Iris pigment epithelial cell (primary cell): Measurements from ENCODE around the gene DNM3.

Source experiments
- DNase-seq: peaks from one replicate; pipeline ENCODE4 v3.0.0-alpha.2; 2011; ENCODE audit warnings: low read depth

The DNM3 gene

GRCh38 chr1:172107316-172107975 is 266.1 kb downstream of the DNM3 start:
- peak; percentile 19 for DNase-seq

GRCh38 chr1:172108161-172108893 is 267.0 kb downstream of the DNM3 start:
- DNase-seq, result no peak

- peak; percentile 13 for DNase-seq
These were observed 268.1 kb downstream of the DNM3 start for GRCh38 chr1:172109359-172109758.

GRCh38 chr1:172112576-172112975 is 271.3 kb downstream of the DNM3 start:
- no peak for DNase-seq

GRCh38 chr1:172117800-172118199 is 276.5 kb downstream of the DNM3 start:
- DNase-seq, result no peak

- no peak for DNase-seq
These were observed 277.3 kb downstream of the DNM3 start for GRCh38 chr1:172118618-172119017.

- DNase-seq, result no peak
These were observed 277.9 kb downstream of the DNM3 start for GRCh38 chr1:172119184-172119583.

- no peak for DNase-seq
These were observed 279.1 kb downstream of the DNM3 start for GRCh38 chr1:172120381-172120780.

GRCh38 chr1:172121081-172121717 is 279.9 kb downstream of the DNM3 start:
- DNase-seq, result no peak

GRCh38 chr1:172122381-172122780 is 281.1 kb downstream of the DNM3 start:
- DNase-seq, result no peak

GRCh38 chr1:172125250-172125649 is 284.0 kb downstream of the DNM3 start:
- no peak for DNase-seq

- DNase-seq, result no peak
These were observed 284.6 kb downstream of the DNM3 start for GRCh38 chr1:172125812-172126430.

- no peak for DNase-seq
These were observed 291.5 kb downstream of the DNM3 start for GRCh38 chr1:172132836-172133235.

GRCh38 chr1:172134087-172134731 is 292.9 kb downstream of the DNM3 start:
- DNase-seq, result peak; percentile 68

- no peak for DNase-seq
These were observed 293.9 kb downstream of the DNM3 start for GRCh38 chr1:172135076-172135672.

GRCh38 chr1:172135978-172136610 is 294.8 kb downstream of the DNM3 start:
- DNase-seq, result peak; percentile 82

- no peak for DNase-seq
These were observed 295.6 kb downstream of the DNM3 start for GRCh38 chr1:172136925-172137324.

- no peak for DNase-seq
These were observed 296.6 kb downstream of the DNM3 start for GRCh38 chr1:172137703-172138454.

- DNase-seq, result no peak
These were observed 297.3 kb downstream of the DNM3 start for GRCh38 chr1:172138634-172139033.

GRCh38 chr1:172139196-172139595 is 297.9 kb downstream of the DNM3 start:
- no peak for DNase-seq

- DNase-seq, result no peak
These were observed 298.8 kb downstream of the DNM3 start for GRCh38 chr1:172140072-172140471.
